HepG2 (cell line): Measurements from ENCODE around the gene H2AZ2. TPM values are rescaled to one million over a fixed set of nuclear protein-coding genes. Genes with fewer than 3 reads are reported as not detected.
A peak's percentile ranks its signal among the peaks of the same experiment; 100 is the strongest.

Experiments used
- CC2D1A ChIP-seq: sonication (generic); formaldehyde crosslinking; IDR thresholded peaks from 2 replicates; pipeline ENCODE4 v1.8.1; 2023; ENCODE audit warnings: mild to moderate bottlenecking, missing genetic modification reagents
- CREM ChIP-seq, 2 experiments: sonication (generic) in 1 of 2; formaldehyde crosslinking in 1 of 2; IDR thresholded peaks; 2 replicates each; pipeline versions ENCODE4 v1.4.0 to v1.6.1; 2016 to 2020; ENCODE audit warnings: antibody characterized with exemption in 1 of 2, mild to moderate bottlenecking in 1 of 2, missing genetic modification reagents in 1 of 2
- FOXC1 ChIP-seq: sonication (generic); formaldehyde crosslinking; IDR thresholded peaks from 2 replicates; pipeline ENCODE4 v1.8.0; 2022; ENCODE audit warnings: mild to moderate bottlenecking, missing genetic modification reagents, borderline replicate concordance
- FOXK1 ChIP-seq: sonication (generic); formaldehyde crosslinking; IDR thresholded peaks from 2 replicates; pipeline ENCODE4 v1.4.0; 2020; ENCODE audit warnings: low read depth, missing genetic modification reagents, borderline replicate concordance
- HDAC1 ChIP-seq: sonication (generic); formaldehyde crosslinking; IDR thresholded peaks from 2 replicates; pipeline ENCODE4 v1.5.1; 2020; ENCODE audit warnings: mild to moderate bottlenecking, missing genetic modification reagents
- HNF1A ChIP-seq, 2 experiments: sonication (generic) in 1 of 2; formaldehyde crosslinking in 1 of 2; IDR thresholded peaks; 2 replicates each; pipeline versions ENCODE4 v1.4.0 to v1.6.1; 2016 to 2020; ENCODE audit warnings: borderline replicate concordance in 1 of 2, low read depth in 1 of 2, mild to moderate bottlenecking in 1 of 2, missing genetic modification reagents in 1 of 2
- HNRNPLL ChIP-seq: fragments of 200-400 bp; formaldehyde crosslinking; IDR thresholded peaks from 2 replicates; pipeline ENCODE4 v1.6.1; 2017; ENCODE audit warnings: mild to moderate bottlenecking, low read depth, low read length; ENCODE audit not compliant: poor library complexity, severe bottlenecking
- JUNB ChIP-seq: sonication (generic); formaldehyde crosslinking; IDR thresholded peaks from 2 replicates; pipeline ENCODE4 v1.8.0; 2022; ENCODE audit warnings: missing genetic modification reagents, mild to moderate bottlenecking, borderline replicate concordance
- KAT2B ChIP-seq: fragments of 150-350 bp; IDR thresholded peaks from 2 replicates; pipeline ENCODE4 v1.6.1; 2014; ENCODE audit warnings: low read depth, low read length, borderline replicate concordance
- SIN3B ChIP-seq: fragments of 150-350 bp; IDR thresholded peaks from 2 replicates; pipeline ENCODE4 v1.6.1; 2014; ENCODE audit warnings: low read length
- TCF7 ChIP-seq: sonication (generic); IDR thresholded peaks from 2 replicates; pipeline ENCODE4 v1.6.1; 2016; ENCODE audit warnings: antibody characterized with exemption, low read depth
- ZNF20 ChIP-seq: sonication (generic); formaldehyde crosslinking; IDR thresholded peaks from 2 replicates; pipeline ENCODE4 v1.4.0; 2020; ENCODE audit warnings: mild to moderate bottlenecking, moderate library complexity, missing genetic modification reagents
- ZNF256 ChIP-seq: sonication (generic); formaldehyde crosslinking; conservative IDR thresholded peaks from 2 replicates; pipeline ENCODE4 v1.4.0; 2020; ENCODE audit warnings: missing genetic modification reagents
- ZNF264 ChIP-seq: sonication (generic); formaldehyde crosslinking; IDR thresholded peaks from 2 replicates; pipeline ENCODE4 v1.4.0; 2020; ENCODE audit warnings: missing genetic modification reagents
- ZNF329 ChIP-seq: sonication (generic); formaldehyde crosslinking; IDR thresholded peaks from 2 replicates; pipeline ENCODE4 v1.9.0; 2021; ENCODE audit warnings: low read depth, mild to moderate bottlenecking, missing genetic modification reagents
- ZSCAN20 ChIP-seq: sonication (generic); formaldehyde crosslinking; IDR thresholded peaks from 2 replicates; pipeline ENCODE4 v1.4.0; 2020; ENCODE audit warnings: missing genetic modification reagents, mild to moderate bottlenecking, borderline replicate concordance
- polyA plus RNA-seq, 8 experiments: library from polyadenylated mRNA; depleted of rRNA in 3 of 8; stranded (reverse) in 7 of 8; unstranded in 1 of 8; fragments of >200 nt; fragmentation: Illumina TruSeq in 4 of 8; extraction: Trizol in 4 of 8; gene quantifications; 2 replicates each; pipeline versions ENCODE4 v1.2.1 to v1.2.3, GENCODE V29; 2011 to 2016; ENCODE audit warnings: low read depth in 4 of 8, missing spikeins in 1 of 8, mixed read lengths in 1 of 8; ENCODE audit not compliant: insufficient read depth in 1 of 8
- total RNA-seq, 5 experiments: library from RNA; depleted of rRNA; stranded (reverse); fragments of >200 nt; fragmentation: Illumina TruSeq; extraction: Trizol; gene quantifications; 2 replicates each; pipeline ENCODE4 v1.2.3, GENCODE V29; 2016; ENCODE audit warnings: low read depth in 1 of 5
- TF ChIP-seq, protein P1 (sequence below), 2 experiments: sonication (generic) in 1 of 2; formaldehyde crosslinking in 1 of 2; IDR thresholded peaks; 2 replicates each; pipeline versions ENCODE4 v1.4.0 to v1.6.1; 2018 to 2020; ENCODE audit warnings: missing genetic modification reagents in 2 of 2, borderline replicate concordance in 1 of 2, low read depth in 1 of 2, mild to moderate bottlenecking in 1 of 2, missing biosample characterization in 1 of 2
- TF ChIP-seq, protein P2 (sequence below): IDR thresholded peaks from 2 replicates; pipeline ENCODE4 v1.6.1; 2016; ENCODE audit warnings: missing compliant biosample characterization, missing genetic modification reagents, borderline replicate concordance
- TF ChIP-seq, protein P3 (sequence below): sonication (generic); formaldehyde crosslinking; IDR thresholded peaks from 2 replicates; pipeline ENCODE4 v1.4.0; 2020; ENCODE audit warnings: missing genetic modification reagents

The H2AZ2 gene
- total and polyA plus RNA-seq, 2 of the 13 experiments (the other 11 are each of a cell fraction or from before 2014, with no cell fraction given) = 121 to 223 TPM

- TF ChIP-seq TCF7 (no peak), HNRNPLL (peak; percentile 79), ZNF256 (CRISPR knock-in tag) (peak; percentile 72; the same call in 1 of the 2 replicates), ZNF20 (CRISPR knock-in tag) (0 out of 2 replicates have a peak, but pooled peaks have one; percentile 62), ZNF264 (CRISPR knock-in tag) (peak; percentile 55; the same call in 1 of the 2 replicates), CREM (IDR thresholded peaks at IDR 0.05) (peak; percentile 92), CREM (CRISPR knock-in tag; IDR thresholded peaks at IDR 0.05) (no peak), HDAC1 (CRISPR knock-in tag) (peak; percentile 52; the same call in 1 of the 2 replicates), JUNB (CRISPR knock-in tag) (no peak), KAT2B (no peak), HNF1A (IDR thresholded peaks at IDR 0.05; ENCODE audit: low read depth) (0 out of 2 replicates have a peak, but pooled peaks have one; percentile 32), HNF1A (CRISPR knock-in tag; IDR thresholded peaks at IDR 0.05; ENCODE audit: borderline replicate concordance) (no peak), FOXK1 (peak; percentile 63; the same call in 1 of the 2 replicates), FOXC1 (CRISPR knock-in tag) (0 out of 2 replicates have a peak, but pooled peaks have one; percentile 45), SIN3B (no peak), CC2D1A (CRISPR knock-in tag) (no peak; the same call in none of the 2 replicates), ZNF329 (CRISPR knock-in tag) (no peak), ZSCAN20 (CRISPR knock-in tag) (0 out of 2 replicates have a peak, but pooled peaks have one; percentile 21)
- TF ChIP-seq, protein P1, sequence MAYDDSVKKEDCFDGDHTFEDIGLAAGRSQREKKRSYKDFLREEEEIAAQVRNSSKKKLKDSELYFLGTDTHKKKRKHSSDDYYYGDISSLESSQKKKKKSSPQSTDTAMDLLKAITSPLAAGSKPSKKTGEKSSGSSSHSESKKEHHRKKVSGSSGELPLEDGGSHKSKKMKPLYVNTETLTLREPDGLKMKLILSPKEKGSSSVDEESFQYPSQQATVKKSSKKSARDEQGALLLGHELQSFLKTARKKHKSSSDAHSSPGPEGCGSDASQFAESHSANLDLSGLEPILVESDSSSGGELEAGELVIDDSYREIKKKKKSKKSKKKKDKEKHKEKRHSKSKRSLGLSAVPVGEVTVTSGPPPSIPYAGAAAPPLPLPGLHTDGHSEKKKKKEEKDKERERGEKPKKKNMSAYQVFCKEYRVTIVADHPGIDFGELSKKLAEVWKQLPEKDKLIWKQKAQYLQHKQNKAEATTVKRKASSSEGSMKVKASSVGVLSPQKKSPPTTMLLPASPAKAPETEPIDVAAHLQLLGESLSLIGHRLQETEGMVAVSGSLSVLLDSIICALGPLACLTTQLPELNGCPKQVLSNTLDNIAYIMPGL (CRISPR knock-in tag; IDR thresholded peaks at IDR 0.05; ENCODE audit: borderline replicate concordance in 1 of 2, low read depth in 1 of 2) = no peak; a peak in 1 of 4 replicates
- TF ChIP-seq, protein P2, sequence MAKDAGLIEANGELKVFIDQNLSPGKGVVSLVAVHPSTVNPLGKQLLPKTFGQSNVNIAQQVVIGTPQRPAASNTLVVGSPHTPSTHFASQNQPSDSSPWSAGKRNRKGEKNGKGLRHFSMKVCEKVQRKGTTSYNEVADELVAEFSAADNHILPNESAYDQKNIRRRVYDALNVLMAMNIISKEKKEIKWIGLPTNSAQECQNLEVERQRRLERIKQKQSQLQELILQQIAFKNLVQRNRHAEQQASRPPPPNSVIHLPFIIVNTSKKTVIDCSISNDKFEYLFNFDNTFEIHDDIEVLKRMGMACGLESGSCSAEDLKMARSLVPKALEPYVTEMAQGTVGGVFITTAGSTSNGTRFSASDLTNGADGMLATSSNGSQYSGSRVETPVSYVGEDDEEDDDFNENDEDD = peak; percentile 96
- TF ChIP-seq, protein P3, sequence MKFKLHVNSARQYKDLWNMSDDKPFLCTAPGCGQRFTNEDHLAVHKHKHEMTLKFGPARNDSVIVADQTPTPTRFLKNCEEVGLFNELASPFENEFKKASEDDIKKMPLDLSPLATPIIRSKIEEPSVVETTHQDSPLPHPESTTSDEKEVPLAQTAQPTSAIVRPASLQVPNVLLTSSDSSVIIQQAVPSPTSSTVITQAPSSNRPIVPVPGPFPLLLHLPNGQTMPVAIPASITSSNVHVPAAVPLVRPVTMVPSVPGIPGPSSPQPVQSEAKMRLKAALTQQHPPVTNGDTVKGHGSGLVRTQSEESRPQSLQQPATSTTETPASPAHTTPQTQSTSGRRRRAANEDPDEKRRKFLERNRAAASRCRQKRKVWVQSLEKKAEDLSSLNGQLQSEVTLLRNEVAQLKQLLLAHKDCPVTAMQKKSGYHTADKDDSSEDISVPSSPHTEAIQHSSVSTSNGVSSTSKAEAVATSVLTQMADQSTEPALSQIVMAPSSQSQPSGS (CRISPR knock-in tag) = peak; percentile 58
These were observed at the start of gene H2AZ2 (continued) for GRCh38 chr7:44847920-44848634.
